Gastrocnemius medialis (tissue), 4 donors: ENCODE measurements around the gene PTPRN2. TPM values are rescaled to one million over a fixed set of nuclear protein-coding genes. Genes with fewer than 3 reads are reported as not detected.

Experiments used
- ATAC-seq, 2 donors: fragments of 150-250 bp; one replicate each; pipeline ENCODE4 v1.9.1; 2016
- DNase-seq, 2 donors: peaks; one replicate each; pipeline ENCODE4 v3.0.0-alpha.2; 2019
- H3K27ac ChIP-seq, 4 donors: fragments of 200-600 bp; sonication (generic); 1 replicate in 1 of 4; 2 replicates in 3 of 4; pipeline ENCODE4 v1.5.1; 2016 to 2018; ENCODE audit warnings: mild to moderate bottlenecking in 2 of 4, moderate library complexity in 1 of 4
- H3K27me3 ChIP-seq, 3 donors: fragments of 200-600 bp; sonication (generic) in 2 of 3; 1 replicate in 1 of 3; 2 replicates in 2 of 3; pipeline versions ENCODE4 v1.5.1 to v1.6.0; 2016 to 2019; ENCODE audit warnings: mild to moderate bottlenecking in 1 of 3, moderate library complexity in 1 of 3
- H3K36me3 ChIP-seq, 2 donors: fragments of 200-600 bp; sonication (generic) in 1 of 2; one replicate each; pipeline ENCODE4 v1.5.1; 2017 to 2018
- H3K4me1 ChIP-seq, 2 donors: fragments of 200-600 bp; sonication (generic) in 1 of 2; one replicate each; pipeline ENCODE4 v1.5.1; 2016 to 2017; ENCODE audit warnings: mild to moderate bottlenecking in 2 of 2
- H3K4me3 ChIP-seq, 4 donors: fragments of 200-600 bp; sonication (generic) in 3 of 4; 1 replicate in 1 of 4; 2 replicates in 3 of 4; pipeline ENCODE4 v1.5.1; 2016 to 2019; ENCODE audit warnings: mild to moderate bottlenecking in 2 of 4
- H3K9me3 ChIP-seq, 3 donors: fragments of 200-600 bp; sonication (generic) in 2 of 3; 1 replicate in 1 of 3; 2 replicates in 2 of 3; pipeline ENCODE4 v1.5.1; 2016 to 2019
- CTCF ChIP-seq, 5 experiments: fragments of 450-650 bp in 3 of 5; fragments of 200-600 bp in 2 of 5; sonication (generic) in 2 of 5; IDR thresholded peaks in 4 of 5; conservative IDR thresholded peaks in 1 of 5; 1 replicate in 4 of 5; 2 replicates in 1 of 5; pipeline ENCODE4 v1.5.1; 2016 to 2019; ENCODE audit warnings: antibody characterized with exemption in 5 of 5, mild to moderate bottlenecking in 3 of 5, moderate library complexity in 3 of 5
- POLR2A ChIP-seq, 2 donors: fragments of 450-650 bp; IDR thresholded peaks; one replicate each; pipeline ENCODE4 v1.6.1; 2017; ENCODE audit warnings: antibody characterized with exemption in 2 of 2, mild to moderate bottlenecking in 2 of 2, moderate library complexity in 2 of 2
- in situ Hi-C, 4 donors: fragments of 200-750 bp; cut with MboI; loops; one replicate each; pipeline versions ENCODE4 v1.15.0 to v1.8.0; 2017; ENCODE audit warnings: low sequenced_read_pairs in 4 of 4
- intact Hi-C: fragments of 100-400 bp; cut with DNase I; formaldehyde crosslinking; loops from one replicate; pipeline ENCODE4 v1.15.1; 2023; ENCODE audit warnings: low total_unique reads
- total RNA-seq, 4 donors: library from RNA; depleted of rRNA; stranded (reverse); fragments of >200 nt; gene quantifications; one replicate each; pipeline versions ENCODE4 v1.1.0 to v1.2.3, GENCODE V29; 2016

Gene PTPRN2
- total RNA-seq, 4 donors from 2014 or later = 0.66 to 0.85 (median 0.81) TPM

- DNase-seq = no peak
- Histone ChIP-seq H3K27ac (no peak overlapping the region), H3K4me3 (no peak overlapping the region), H3K4me1 (no peaks in the 10 kb centered on the region), H3K36me3 (no peaks in the 10 kb centered on the region), H3K27me3 (peaks cover 0 to 17% (median 3%) of the 10 kb centered on the region in 3 donors), H3K9me3 (no peaks in the 10 kb centered on the region)
- no peak for ATAC-seq
- TF ChIP-seq POLR2A (IDR thresholded peaks at IDR 0.05) (no peak), CTCF (IDR thresholded peaks at IDR 0.05 in 4 of 5, conservative IDR thresholded peaks at IDR 0.05 in 1 of 5) (no peak)
- intact Hi-C loops (no loop called here), in situ Hi-C loops (no loop called here)
Measured at GRCh38 chr7:157586426-157586955, 1001.1 kb downstream of the PTPRN2 start.

GRCh38 chr7:157585113-157585861 is 1002.3 kb downstream of the PTPRN2 start:
- intact Hi-C loops = no loop called here
- no peak for TF ChIP-seq CTCF (IDR thresholded peaks at IDR 0.05 in 4 of 5, conservative IDR thresholded peaks at IDR 0.05 in 1 of 5)
- TF ChIP-seq POLR2A (IDR thresholded peaks at IDR 0.05) = no peak
- DNase-seq = no peak
- Histone ChIP-seq H3K36me3 (no peaks in the 10 kb centered on the region), H3K27ac (no peak overlapping the region), H3K9me3 (no peaks in the 10 kb centered on the region), H3K4me3 (no peak overlapping the region), H3K4me1 (no peaks in the 10 kb centered on the region), H3K27me3 (peaks cover 0 to 17% (median 4%) of the 10 kb centered on the region in 3 donors)
- in situ Hi-C loops = no loop called here
- no peak for ATAC-seq

GRCh38 chr7:157584420-157584819 is 1003.2 kb downstream of the PTPRN2 start:
- in situ Hi-C loops (no loop called here), intact Hi-C loops (no loop called here)
- Histone ChIP-seq H3K4me1 (no peaks in the 10 kb centered on the region), H3K27ac (no peak overlapping the region), H3K27me3 (peaks cover 0 to 21% (median 4%) of the 10 kb centered on the region in 3 donors), H3K4me3 (no peak overlapping the region), H3K36me3 (no peaks in the 10 kb centered on the region), H3K9me3 (no peaks in the 10 kb centered on the region)
- TF ChIP-seq CTCF (IDR thresholded peaks at IDR 0.05 in 4 of 5, conservative IDR thresholded peaks at IDR 0.05 in 1 of 5) (no peak), POLR2A (IDR thresholded peaks at IDR 0.05) (no peak)
- ATAC-seq (no peak), DNase-seq (no peak)

- peaks cover 0 to 12% (median 4%) of the 10 kb centered on the region in 3 donors for H3K27me3 ChIP-seq
- H3K27ac ChIP-seq = no peak overlapping the region
- no peak for TF ChIP-seq POLR2A (IDR thresholded peaks at IDR 0.05)
- TF ChIP-seq CTCF (IDR thresholded peaks at IDR 0.05 in 4 of 5, conservative IDR thresholded peaks at IDR 0.05 in 1 of 5) = no peak
- in situ Hi-C loops = no loop called here
- H3K9me3 ChIP-seq = no peaks in the 10 kb centered on the region
- no peak for ATAC-seq
- no peak for DNase-seq
- no peaks in the 10 kb centered on the region for H3K36me3 ChIP-seq
- no peak overlapping the region for H3K4me3 ChIP-seq
- H3K4me1 ChIP-seq = no peaks in the 10 kb centered on the region
- intact Hi-C loops = no loop called here
Measured at GRCh38 chr7:157581740-157582139, 1005.9 kb downstream of the PTPRN2 start.
